GM18499 (cell line): ENCODE results near the gene HBP1.
"Not testable (repeated sequence)": the region's sequence is repeated elsewhere in the genome, so short reads cannot be mapped to it uniquely, and the experiment has no call there.

Experiments used
- ATAC-seq: cut with Tn5 transposase; IDR thresholded peaks from one replicate; pipeline ENCODE4 v1.9.1; 2021; ENCODE audit warnings: moderate number of reproducible peaks; ENCODE audit not compliant: insufficient read depth, unreplicated experiment

Gene HBP1

DNA sequence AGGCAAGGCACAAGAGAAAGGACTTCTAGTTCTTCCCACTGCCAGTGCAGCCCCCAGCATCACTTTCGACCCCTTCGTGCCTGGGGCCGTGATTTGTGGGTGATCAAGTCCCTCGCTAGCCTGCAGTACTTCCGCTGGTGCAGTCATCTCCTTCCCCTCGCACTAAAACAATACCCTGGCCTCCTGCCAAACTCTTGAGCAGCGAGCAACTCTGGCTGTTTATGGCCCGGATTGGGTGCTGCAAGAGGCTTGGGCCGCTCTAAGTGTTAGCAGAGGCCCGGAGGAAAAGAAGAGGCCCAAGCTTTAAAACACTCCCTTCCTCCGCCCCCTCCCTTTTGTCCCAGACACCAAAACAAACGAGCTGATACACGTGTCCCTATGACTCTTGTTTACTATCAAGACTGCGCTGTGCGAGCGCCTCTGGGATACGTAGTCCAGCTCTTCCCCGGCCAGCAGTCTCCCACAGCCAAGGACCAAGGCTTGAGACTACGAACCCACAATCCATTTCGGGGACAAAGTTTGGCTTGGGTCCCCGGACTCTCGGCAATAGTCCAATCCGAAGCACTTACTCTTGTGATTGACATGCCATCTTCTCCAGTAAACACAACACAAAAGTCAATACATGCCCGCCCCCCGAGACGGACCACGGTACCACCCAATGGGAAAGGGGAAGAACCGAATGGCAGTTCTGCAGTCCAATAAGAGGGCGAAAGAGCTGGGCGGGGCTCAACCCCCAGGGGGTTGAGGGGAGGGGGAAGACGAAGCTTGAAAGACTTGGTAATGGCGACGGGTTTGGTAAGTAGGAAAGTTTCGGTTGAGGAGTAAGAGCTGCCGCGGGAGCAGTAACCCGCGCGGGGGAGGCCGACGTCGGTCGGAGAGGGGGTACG is at the start of gene HBP1:
Gene HBP1 (plus strand): TSS at position 771 of the 887 bp plus-strand sequence. CDS start 10,891 bp downstream, outside the sequence.
- ATAC-seq: peak; percentile 82

DNA sequence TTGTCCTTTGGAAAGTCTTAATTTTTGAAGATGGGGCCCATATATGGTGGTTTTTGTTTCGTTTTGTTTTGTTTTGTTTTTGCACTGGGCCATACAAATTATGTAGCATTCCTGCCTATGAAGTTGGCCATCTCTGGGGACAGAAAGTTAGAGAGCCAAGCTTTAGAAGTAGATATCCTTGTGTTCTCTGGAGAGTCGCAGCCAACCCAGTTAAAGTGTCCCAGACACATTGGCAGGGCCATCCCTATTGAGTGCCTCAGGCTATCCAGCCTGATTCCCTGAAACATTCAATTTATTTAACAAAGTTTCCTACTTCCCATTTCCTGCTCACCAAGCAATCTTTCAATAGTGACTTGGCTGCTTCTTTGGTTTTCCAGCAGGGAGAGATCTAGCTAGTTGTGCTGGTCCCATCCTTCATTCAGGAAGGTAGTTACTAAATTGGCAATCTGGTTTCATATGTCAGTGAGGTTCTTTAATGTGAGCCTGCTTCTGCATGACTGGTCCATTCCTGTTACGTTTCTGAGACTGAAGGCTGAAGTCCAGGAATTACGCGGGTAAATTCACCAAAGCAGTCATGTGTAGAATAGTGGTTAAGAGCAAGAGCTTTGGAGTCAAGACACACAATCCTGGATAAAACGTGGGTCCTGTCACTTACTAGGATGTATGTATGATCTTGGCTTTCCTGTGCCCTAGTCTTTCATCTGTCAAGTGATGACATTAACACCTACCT is 49.3 kb upstream of the HBP1 start:
- no peak for ATAC-seq

- ATAC-seq: no peak
These were observed 46.3 kb upstream of the HBP1 start for GRCh38 chr7:107122486-107122911.

- no peak for ATAC-seq
These were observed 45.4 kb upstream of the HBP1 start for GRCh38 chr7:107123392-107123791.

DNA sequence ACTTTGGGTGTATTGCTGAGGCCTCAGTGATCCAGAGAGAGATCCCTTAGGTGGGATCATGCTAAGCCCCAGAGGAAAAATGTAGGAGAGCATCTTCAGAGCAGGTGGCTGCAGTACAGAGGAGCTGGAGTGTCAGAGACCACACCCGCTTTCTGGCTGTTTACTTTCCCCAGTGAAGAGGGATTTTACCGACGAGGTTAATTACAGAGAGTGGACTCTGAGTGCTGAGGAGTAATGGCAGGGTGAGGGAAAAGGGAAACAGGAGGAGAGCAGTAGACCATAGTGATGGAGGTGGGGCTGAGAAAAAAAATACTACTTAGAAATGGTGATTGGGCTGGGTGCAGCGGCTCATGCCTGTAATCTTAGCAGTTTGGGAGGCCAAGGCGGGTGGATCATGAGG is 43.3 kb upstream of the HBP1 start:
- ATAC-seq: no peak

- no peak for ATAC-seq
These were observed 40.6 kb upstream of the HBP1 start for GRCh38 chr7:107128217-107128616.

GRCh38 chr7:107128748-107129147 is 40.1 kb upstream of the HBP1 start:
- ATAC-seq: no peak

GRCh38 chr7:107130487-107131220 is 38.1 kb upstream of the HBP1 start:
- no peak for ATAC-seq

- ATAC-seq: no peak
These were observed 35.4 kb upstream of the HBP1 start for GRCh38 chr7:107133396-107133795.

DNA sequence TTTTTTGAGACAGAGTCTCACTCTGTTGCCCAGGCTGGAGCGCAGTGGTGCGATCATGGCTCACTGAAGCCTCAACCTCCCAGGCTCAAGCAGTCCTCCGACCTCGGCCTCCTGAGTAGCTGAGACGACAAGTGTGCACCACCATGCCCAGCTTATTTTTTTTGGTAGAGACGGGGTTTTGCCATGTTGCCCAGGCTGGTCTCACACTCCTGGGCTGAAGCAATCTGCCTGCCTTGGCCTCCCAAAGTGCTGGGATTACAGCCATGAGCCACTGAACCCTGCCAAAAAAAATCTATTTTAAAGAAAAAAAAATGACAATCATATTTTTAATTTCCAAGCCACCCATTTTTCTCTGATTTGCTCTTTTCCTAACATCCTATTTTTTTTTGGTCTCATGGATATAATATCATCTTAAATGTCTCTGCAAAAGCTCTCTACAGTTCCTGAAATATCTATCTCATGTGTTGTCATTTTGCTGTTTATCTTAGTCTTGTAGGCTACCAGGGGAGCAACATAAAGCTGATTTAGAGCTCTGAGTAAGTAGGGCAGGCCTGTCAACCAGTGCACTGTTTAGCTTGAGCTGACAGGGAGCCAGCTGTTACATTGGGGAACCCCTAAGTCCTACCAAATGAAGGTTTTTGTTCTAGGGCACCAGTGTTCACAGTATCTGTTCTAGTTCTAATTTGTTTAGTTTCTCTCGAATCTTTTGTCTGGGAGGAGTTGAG is 29.9 kb upstream of the HBP1 start:
- no peak for ATAC-seq

DNA sequence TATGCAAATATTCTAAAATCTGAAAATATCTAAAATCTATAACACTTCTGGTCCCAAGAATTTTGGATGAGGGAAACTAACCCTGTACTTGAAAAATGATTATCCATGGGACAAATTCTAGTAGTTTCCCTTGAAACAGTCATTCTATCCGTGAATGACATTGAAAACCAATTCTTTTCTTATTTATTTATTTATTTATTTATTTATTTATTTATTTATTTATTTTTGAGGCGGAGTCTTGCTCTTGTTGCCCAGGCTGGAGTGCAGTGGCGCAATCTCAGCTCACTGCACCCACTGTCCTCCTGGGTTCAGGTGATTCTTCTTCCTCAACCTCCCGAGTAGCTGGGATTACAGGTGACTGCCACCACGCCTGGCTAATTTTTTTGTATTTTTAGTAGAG is 24.9 kb upstream of the HBP1 start:
- not testable (repeated sequence) for ATAC-seq

GRCh38 chr7:107145067-107145838 is 23.6 kb upstream of the HBP1 start:
- ATAC-seq: no peak

DNA sequence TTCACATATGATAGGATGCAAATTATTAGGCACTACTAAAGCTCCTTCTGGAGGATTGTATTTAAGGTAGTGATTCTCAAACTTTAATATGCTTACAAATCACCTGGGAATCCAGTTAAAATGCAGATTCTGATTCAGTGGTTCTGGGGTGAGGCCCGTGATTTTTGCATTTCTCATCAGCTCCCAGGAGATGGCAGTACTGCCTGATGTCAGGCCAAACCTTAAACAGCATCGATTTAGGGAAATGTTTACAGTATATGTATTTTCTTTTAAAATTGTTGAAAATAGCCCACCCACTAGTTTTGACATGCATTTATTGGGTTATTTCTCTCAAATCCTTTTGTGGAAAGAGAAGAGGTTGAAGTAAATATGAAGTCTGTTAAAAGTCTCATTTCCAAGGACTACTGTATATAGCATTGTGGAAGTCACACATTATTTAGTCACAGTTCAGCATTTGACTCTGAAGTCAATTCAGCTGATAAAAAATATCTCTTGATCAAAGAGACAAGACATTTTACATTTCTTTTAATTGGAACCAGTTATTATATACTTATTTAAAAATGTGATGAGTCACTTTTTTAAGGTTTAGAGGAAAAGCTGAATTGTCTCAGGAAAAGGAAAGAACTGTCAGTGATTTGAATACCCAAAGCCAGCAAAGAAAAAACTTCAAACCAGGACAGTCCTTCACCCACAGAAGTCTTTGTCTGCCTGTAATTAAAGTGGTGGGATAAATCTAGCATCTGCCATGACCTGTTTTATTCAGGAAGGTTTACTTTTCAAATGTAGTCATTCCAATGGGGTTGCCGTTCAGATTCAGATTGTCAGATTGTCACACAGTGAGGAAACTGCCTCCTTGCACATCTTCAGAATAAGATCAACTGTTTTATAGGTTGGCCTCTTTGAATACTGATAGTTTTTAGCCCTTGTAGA is 21.1 kb upstream of the HBP1 start:
- no peak for ATAC-seq

DNA sequence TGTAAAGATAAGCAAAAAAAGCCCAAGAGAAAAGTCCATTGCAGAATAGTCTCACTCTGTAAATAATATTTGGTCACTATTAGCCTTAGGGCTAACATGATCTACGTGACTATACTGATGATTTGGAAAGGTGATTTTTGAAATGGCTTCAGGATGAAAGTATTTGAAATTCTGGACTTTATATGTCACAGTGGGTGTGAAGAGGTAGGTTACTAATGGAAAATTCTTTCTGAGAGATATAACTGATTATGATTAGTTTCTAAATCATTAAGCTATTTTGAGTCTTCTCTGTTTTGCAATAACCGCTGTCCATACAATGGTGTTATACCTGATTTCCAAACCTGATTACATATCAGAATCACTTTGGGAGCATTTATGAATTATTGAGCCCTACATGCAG is 20.1 kb upstream of the HBP1 start:
- ATAC-seq: no peak

DNA sequence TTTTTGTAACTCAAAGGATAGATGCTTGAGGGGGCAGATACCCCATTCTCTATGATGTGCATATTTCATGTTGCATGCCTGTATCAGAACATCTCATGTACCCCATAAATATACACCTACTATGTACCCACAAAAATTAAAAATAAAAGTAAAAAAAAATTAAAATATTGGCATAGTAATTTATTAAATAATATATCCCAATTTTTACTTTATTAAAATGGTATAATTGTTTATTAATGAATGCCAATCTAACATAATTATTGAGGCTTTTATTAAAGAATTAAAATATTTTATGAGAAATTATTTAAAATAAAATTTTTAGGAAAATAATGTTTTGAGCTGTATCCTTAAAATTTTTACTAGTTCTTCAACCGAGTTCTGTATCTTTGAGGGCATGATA is 18.9 kb upstream of the HBP1 start:
- ATAC-seq: no peak

GRCh38 chr7:107150375-107151073 is 18.3 kb upstream of the HBP1 start:
- no peak for ATAC-seq

DNA sequence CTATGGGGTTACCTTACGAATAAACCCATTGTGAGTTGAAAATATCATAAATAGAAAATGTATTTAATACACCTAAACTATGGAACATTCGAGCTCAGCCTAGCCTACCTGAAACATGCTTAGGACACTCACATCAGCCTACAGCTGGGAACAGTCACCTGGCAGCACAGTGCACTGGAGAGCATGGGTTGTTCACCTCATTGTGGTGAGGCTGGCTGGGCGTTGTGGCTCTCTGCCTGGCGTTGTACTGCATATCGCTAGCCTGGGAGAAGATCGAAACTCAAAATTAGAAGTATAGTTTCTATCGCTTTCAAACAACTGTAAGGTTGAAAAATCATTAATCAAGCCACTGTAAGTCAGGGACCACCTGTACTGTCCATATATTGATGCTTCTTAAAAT is 17.3 kb upstream of the HBP1 start:
- no peak for ATAC-seq

DNA sequence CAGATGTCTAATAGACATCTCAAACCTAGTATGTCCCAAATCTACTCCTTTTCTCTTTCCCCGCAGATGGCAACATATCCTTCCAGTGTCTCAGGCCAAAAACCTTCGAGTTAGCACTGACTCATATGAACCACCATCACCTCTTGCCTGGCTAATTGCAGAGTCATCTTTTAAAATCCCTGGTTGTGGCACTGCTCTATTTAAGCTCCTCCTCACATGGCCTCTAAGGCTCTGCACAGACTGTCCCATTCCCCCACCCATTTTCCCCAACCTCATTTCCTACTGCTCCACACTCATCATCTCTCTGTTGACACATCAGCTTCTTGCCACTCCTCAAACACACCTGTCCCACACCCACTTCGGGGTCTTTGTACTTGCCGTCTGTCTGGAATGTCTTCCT is 16.8 kb upstream of the HBP1 start:
- no peak for ATAC-seq
